Measurements from ENCODE around the gene COPS7A.

COPS7A gene

DNA sequence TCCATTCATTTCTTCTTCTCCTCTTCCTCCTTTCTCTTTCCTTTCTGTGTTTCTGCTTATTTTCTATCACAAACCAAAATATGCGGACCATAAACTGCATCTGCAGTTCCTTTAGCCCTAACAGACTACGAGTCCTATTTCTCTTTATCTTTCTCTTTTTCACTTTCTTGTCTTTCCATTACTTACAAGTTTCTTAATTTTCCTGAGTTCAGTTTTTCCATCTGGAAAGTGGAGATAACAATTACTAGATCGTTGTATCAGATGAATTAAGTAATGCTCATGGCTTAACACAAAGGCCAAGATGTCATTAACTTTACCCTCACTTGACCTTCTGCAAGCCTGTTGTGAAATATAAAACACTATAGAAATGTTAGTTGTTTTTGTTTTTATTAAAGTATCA, 983 bp upstream of the COPS7A start:
- no peak for DNase-seq (ENCODE audit: low spot score)
- in situ Hi-C loops (cut with MboI; ENCODE audit: low sequenced_read_pairs, unreplicated experiment) = no loop called here
- TF ChIP-seq, protein P1, sequence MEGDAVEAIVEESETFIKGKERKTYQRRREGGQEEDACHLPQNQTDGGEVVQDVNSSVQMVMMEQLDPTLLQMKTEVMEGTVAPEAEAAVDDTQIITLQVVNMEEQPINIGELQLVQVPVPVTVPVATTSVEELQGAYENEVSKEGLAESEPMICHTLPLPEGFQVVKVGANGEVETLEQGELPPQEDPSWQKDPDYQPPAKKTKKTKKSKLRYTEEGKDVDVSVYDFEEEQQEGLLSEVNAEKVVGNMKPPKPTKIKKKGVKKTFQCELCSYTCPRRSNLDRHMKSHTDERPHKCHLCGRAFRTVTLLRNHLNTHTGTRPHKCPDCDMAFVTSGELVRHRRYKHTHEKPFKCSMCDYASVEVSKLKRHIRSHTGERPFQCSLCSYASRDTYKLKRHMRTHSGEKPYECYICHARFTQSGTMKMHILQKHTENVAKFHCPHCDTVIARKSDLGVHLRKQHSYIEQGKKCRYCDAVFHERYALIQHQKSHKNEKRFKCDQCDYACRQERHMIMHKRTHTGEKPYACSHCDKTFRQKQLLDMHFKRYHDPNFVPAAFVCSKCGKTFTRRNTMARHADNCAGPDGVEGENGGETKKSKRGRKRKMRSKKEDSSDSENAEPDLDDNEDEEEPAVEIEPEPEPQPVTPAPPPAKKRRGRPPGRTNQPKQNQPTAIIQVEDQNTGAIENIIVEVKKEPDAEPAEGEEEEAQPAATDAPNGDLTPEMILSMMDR (IDR thresholded peaks at IDR 0.05; ENCODE audit: borderline replicate concordance, control extremely low read depth, extremely low read depth, insufficient read depth, missing control alignments) = no peak

DNA sequence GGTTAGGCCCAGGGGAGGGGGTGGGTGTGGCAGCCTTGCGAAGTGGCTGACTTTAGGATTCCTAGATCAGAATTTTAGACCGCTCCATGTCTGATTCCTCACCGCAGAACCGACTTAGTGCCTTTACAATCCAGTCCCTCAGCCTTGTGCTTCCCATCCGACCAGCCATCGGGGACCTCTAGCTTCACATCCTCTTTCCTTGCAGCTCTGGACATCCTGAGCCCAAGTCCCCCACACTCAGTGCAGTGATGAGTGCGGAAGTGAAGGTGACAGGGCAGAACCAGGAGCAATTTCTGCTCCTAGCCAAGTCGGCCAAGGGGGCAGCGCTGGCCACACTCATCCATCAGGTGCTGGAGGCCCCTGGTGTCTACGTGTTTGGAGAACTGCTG, 557 bp downstream of the COPS7A start:
- TF ChIP-seq, protein P1 (IDR thresholded peaks at IDR 0.05; ENCODE audit: borderline replicate concordance, control extremely low read depth, extremely low read depth, insufficient read depth, missing control alignments) = no peak
- DNase-seq (ENCODE audit: low spot score) = peak; percentile 64
- in situ Hi-C loops (cut with MboI; ENCODE audit: low sequenced_read_pairs, unreplicated experiment) = no loop called here

DNA sequence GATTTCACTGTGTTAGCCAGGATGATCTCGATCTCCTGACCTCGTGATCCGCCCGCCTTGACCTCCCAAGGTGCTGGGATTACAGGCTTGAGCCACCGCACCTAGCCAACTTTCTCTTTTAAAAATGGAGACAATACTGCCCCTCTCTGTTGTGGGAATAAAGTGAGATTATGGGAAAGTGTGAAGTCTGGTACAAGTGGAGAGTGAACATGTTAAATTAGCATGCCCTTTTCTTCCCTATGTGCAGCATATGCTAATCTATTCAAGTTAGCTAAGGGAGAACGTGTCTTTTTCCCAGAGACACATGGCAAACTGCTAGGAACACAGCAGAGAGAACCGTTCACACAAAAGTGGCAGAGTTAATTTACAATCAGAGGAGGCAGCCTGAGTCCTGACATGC, 1.5 kb downstream of the COPS7A start:
- DNase-seq (ENCODE audit: low spot score) = no peak
- in situ Hi-C loops (cut with MboI; ENCODE audit: low sequenced_read_pairs, unreplicated experiment) = no loop called here
- TF ChIP-seq, protein P1 (IDR thresholded peaks at IDR 0.05; ENCODE audit: borderline replicate concordance, control extremely low read depth, extremely low read depth, insufficient read depth, missing control alignments) = no peak

DNA sequence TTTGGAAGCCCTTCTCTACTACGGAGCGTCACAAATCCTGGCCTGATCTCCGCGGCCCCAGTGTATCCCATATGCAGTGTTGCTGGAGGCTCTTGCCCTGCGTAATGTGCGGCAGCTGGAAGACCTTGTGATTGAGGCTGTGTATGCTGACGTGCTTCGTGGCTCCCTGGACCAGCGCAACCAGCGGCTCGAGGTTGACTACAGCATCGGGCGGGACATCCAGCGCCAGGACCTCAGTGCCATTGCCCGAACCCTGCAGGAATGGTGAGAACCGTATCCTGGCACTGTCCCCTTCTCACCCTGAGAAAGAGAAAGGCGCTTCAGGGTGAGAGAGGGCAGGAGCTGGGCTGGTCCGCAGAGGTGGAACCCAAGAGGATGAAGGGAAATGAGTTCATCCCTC, 5.3 kb downstream of the COPS7A start:
- DNase-seq (ENCODE audit: low spot score) = no peak
- in situ Hi-C loops (cut with MboI; ENCODE audit: low sequenced_read_pairs, unreplicated experiment) = no loop called here
- TF ChIP-seq, protein P1 (IDR thresholded peaks at IDR 0.05; ENCODE audit: borderline replicate concordance, control extremely low read depth, extremely low read depth, insufficient read depth, missing control alignments) = no peak

DNA sequence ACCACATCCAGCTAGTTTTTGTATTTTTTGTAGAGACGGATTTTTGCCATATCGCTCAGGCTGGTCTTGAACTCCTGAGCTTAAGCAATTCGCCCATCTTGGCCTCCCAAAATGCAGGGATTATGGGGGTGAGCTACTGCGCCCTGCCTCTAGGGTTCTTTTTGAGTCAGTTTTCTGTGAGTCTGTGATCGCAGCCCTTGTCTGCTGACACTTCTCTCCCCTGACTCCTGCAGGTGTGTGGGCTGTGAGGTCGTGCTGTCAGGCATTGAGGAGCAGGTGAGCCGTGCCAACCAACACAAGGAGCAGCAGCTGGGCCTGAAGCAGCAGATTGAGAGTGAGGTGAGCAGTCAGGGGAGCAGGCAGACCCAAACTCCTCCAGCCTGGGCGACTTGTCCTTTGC, 6.3 kb downstream of the COPS7A start:
- DNase-seq (ENCODE audit: low spot score) = no peak
- in situ Hi-C loops (cut with MboI; ENCODE audit: low sequenced_read_pairs, unreplicated experiment) = no loop called here
- TF ChIP-seq, protein P1 (IDR thresholded peaks at IDR 0.05; ENCODE audit: borderline replicate concordance, control extremely low read depth, extremely low read depth, insufficient read depth, missing control alignments) = no peak

DNA sequence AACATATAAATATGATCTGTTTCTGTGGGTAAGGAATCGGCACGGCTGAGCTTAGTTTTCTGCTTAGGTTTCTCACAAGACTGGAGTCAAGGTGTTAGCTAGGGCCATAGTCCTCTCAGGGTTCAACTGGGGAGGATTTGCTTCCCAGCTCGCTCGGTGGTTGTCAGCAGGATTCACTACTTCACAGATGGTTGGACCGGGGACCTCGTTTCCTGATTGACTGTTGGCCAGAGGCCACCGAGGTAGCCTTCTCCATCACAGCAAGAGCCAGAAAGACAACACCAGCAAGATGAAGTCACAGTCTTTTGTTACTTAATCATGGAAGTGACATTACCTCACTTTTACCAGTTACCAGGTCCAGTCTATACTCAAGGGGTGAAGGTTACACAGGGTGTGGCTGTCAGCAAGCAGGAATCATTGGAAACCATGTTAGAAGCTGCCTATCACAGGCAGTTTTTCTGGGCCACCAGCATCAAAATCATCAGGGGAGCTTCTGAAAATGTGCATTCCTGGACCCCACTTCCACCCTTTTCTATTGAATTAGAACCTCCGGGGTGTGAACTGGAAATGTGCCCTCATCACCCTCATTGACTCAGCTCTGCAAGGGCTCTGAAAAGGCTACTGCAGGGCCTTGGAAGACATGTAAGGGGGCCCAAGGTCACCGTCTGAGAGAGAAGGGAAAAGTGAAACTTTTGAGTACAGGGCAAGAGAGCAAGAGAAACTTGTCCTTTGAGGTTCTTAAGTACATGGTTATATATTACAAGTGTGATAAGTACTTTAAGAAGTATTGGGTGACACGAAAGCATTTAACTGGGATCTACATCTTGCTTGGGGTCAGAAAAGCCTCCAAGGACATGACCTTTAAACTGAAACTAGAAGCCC, 10.9 kb downstream of the COPS7A start:
- no peak for DNase-seq (ENCODE audit: low spot score)
- TF ChIP-seq, protein P1 (IDR thresholded peaks at IDR 0.05; ENCODE audit: borderline replicate concordance, control extremely low read depth, extremely low read depth, insufficient read depth, missing control alignments) = no peak
- in situ Hi-C loops (cut with MboI; ENCODE audit: low sequenced_read_pairs, unreplicated experiment) = no loop called here
